Epithelial cell of esophagus (primary cell): ENCODE measurements around the gene SRGAP1.
"Not testable (repeated sequence)": the region's sequence is repeated elsewhere in the genome, so short reads cannot be mapped to it uniquely, and the experiment has no call there.

Experiments used
- DNase-seq: peaks from one replicate; pipeline ENCODE4 v3.0.0; 2010; ENCODE audit warnings: low read depth
- H3K4me3 ChIP-seq: 2 replicates; pipeline ENCODE4 v1.5.1; 2011; ENCODE audit warnings: mild to moderate bottlenecking, low read length, control low read depth
- TF ChIP-seq, protein P1 (sequence below): IDR thresholded peaks from 2 replicates; pipeline ENCODE4 v1.5.1; 2011; ENCODE audit warnings: low read depth, mild to moderate bottlenecking, low read length, control low read depth, inconsistent platforms; ENCODE audit not compliant: insufficient read depth; ENCODE audit errors: missing control alignments

SRGAP1 gene

DNA sequence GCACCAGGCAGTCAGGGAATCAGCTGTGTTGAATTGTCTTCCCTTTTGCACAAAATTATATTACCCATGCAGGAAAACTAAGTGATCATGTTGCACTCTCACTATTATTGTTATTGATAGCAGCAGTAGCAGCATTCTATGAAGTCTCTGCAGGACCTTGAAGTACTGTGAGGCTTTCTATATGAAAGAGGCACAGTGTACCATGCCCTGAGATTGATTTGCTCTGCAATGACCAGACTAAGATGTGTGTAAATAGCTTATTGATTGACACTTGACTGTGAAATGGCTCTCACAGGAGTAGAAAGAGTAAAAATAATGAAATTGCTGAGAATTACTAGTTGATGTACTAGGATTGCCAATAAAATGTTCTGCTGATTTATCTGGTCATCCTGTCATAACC, 277.7 kb downstream of the SRGAP1 start:
- H3K4me3 ChIP-seq: no peak overlapping the region
- TF ChIP-seq, protein P1, sequence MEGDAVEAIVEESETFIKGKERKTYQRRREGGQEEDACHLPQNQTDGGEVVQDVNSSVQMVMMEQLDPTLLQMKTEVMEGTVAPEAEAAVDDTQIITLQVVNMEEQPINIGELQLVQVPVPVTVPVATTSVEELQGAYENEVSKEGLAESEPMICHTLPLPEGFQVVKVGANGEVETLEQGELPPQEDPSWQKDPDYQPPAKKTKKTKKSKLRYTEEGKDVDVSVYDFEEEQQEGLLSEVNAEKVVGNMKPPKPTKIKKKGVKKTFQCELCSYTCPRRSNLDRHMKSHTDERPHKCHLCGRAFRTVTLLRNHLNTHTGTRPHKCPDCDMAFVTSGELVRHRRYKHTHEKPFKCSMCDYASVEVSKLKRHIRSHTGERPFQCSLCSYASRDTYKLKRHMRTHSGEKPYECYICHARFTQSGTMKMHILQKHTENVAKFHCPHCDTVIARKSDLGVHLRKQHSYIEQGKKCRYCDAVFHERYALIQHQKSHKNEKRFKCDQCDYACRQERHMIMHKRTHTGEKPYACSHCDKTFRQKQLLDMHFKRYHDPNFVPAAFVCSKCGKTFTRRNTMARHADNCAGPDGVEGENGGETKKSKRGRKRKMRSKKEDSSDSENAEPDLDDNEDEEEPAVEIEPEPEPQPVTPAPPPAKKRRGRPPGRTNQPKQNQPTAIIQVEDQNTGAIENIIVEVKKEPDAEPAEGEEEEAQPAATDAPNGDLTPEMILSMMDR: no peak
- DNase-seq: no peak

DNA sequence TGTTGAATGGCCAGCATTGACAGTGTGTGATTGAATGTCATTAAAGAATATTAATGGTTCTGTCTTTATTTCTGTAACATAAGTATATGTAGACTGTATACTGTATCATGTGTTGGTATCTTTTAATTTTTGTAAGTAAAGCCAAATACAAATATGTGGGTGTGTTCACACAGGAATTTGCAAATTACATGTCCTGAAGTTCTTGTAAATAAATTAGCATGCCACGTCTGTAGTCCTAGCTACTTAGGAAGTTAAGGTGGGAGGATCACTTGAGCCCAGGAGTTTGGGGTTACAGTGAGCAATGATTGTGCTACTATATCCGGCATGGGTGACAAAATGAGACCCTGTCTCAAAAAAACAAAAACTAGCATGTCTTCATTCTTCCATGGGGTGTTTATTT, 278.5 kb downstream of the SRGAP1 start:
- TF ChIP-seq, protein P1: no peak
- no peak overlapping the region for H3K4me3 ChIP-seq
- no peak for DNase-seq

DNA sequence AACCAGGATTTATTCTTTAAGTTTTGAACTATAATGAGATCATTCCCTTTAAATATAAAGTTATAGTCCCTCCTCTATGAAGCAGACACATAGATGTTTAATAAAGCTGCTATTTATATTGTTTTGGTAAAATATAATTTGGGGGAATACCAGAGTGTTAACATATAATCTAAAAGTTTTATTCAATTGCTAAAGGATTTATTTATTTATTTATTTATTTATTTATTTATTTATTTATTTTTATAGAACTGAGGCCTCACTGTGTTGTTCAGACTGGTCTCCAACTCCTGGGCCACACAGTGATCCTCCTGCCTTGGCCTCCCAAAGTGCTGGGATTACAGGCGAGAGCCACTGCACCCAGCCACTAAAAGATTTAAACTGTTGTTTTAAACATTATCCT, 278.9 kb downstream of the SRGAP1 start:
- no peak overlapping the region for H3K4me3 ChIP-seq
- no peak for DNase-seq
- TF ChIP-seq, protein P1: no peak

DNA sequence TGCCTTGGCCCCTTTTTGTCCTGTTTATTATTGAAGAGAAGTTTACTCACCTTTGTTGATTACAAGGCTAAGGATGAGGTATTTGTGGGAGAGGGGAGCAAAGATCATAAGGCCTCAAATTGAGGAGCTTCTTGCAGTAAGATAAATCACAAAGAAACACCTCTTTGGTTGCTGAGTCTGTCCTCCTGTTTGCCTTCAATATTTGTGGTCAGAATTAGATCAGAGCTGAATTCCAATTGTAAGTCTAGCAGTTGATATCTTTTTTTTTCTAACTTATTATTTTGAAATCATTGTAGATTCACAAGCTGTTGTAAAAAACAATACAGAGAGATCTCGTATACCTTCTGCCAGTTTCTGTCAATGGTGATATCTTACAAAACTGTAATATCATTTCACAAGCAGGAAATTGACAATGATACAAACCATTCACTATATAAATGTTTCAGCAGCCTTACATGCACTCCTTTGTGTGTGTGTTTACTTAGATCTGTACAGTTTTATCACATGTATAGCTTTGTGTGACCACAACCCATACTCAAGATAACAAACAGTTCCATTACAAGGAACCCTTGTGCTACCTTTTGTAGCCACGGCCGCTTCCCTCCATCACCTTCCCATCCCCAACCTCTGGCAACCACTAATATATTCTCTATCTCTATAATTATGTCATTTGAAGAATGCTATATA, 280.2 kb downstream of the SRGAP1 start:
- DNase-seq: no peak
- TF ChIP-seq, protein P1: no peak
- H3K4me3 ChIP-seq: no peak overlapping the region

DNA sequence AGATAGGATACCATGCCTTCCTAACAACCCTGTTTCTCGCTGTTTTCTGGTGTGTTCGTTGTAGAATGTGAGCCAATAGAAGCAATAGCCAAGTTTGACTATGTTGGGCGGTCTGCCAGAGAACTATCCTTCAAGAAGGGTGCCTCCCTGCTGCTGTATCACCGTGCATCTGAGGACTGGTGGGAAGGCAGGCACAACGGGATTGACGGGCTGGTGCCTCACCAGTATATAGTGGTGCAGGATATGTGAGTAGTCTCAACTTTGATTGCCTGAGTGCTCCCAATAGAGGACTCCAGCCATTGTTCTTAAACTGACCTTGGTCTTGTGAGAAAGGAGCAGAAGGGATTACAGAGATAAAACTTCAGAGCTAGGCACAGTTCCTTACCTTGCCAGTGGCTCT, 281.4 kb downstream of the SRGAP1 start:
- DNase-seq: no peak
- TF ChIP-seq, protein P1: no peak
- no peak overlapping the region for H3K4me3 ChIP-seq

DNA sequence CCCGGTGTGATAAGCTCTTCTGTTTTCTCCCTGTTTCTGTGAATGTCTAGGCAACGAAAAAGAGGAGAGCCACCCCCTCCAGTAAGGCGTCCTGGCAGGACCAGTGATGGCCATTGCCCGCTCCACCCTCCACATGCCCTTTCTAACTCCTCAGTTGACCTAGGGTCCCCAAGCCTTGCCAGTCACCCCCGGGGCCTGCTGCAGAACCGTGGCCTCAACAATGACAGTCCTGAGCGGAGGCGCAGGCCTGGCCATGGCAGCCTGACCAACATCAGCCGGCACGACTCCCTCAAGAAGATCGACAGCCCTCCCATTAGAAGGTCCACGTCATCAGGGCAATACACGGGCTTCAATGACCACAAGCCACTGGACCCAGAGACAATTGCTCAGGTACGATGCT, 283.3 kb downstream of the SRGAP1 start:
- H3K4me3 ChIP-seq: no peak overlapping the region
- DNase-seq: no peak
- TF ChIP-seq, protein P1: no peak

DNA sequence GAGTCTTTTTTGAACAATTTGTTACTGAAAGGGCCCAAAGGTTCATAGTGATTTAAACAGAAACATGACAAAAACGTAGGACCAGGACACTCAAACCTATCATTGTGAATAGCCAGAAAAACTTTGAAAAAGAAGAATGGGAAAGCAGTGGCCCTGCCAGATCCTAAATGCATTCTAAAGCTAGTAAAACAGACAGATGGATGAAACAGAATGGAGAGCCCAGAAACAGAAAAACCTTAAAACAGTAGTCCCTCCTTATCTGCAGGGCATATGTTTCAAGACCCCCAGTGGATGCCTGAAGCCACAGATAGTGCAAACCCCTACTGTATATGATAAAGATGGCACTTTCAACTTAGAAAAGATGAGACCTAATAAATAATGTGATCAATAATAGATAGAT, 283.9 kb downstream of the SRGAP1 start:
- TF ChIP-seq, protein P1: no peak
- H3K4me3 ChIP-seq: no peak overlapping the region

DNA sequence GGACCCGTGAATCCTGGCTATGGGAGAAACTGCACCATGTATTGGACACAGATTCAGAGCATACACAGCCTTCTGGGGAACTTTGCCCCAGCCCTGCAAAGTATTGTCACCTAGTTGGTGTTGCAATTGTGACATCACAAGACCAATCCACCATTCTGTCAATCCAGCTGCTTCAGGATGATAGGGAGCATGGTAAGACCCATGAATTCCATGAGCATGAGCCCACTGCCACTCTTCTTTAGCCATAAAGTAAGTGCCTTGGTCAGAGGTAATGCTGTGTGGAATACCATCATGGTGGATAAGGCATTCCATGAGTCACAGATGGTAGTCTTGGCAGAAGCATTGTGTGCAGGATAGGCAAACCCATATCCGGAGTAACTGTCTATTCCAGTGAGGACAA, 286.0 kb downstream of the SRGAP1 start:
- not testable (repeated sequence) for H3K4me3 ChIP-seq, DNase-seq

More for the DNA sequence above, 283.9 kb downstream of the SRGAP1 start:
- DNase-seq: no peak

DNA sequence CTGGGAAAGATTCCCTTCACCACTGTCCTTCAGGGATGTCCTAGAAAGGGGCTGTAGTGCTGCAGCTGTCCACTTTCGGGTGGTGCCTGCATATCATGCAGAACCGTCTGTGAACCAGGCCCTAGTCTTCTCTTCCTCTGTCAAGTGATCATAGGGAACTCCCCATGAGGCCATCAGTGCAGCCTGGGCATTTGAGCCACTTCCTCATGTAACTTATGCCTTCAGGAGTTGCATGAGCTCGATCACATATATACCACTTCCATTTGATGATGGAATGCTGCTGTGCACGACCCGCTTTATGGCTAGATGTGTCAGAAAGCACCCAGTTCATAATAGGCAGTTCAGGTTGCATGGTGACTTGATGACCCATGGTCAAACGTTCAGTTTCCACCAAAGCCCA, 287.0 kb downstream of the SRGAP1 start:
- not testable (repeated sequence) for DNase-seq, H3K4me3 ChIP-seq

DNA sequence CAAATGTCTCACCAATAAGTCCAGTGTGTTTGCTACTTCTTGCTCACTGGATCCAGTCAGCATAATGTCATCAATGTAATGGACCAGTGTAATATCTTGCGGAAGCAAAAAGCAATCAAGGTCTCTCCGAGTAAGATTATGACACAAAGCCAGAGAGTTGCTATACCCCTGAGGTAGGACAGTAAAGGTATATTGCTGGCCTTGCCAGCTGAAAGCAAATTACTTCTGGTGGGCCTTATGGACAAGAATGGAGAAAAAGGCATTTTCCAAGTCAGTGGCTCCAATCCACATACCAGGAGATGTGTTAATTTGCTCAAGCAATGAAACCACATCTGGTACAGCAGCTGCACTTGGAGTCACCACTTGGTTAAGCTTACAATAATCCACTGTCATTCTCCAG, 288.2 kb downstream of the SRGAP1 start:
- not testable (repeated sequence) for H3K4me3 ChIP-seq, DNase-seq
